Stimulated activated CD8-positive, alpha-beta memory T cell treated with anti-CD3 and anti-CD28 coated beads, Interleukin-15, amount 100 ng/mL, for 24 hours (primary cell): ENCODE results near the gene PPP6R3.
"Not testable (repeated sequence)": the region's sequence is repeated elsewhere in the genome, so short reads cannot be mapped to it uniquely, and the experiment has no call there.

Experiments used
- DNase-seq: peaks from one replicate; pipeline ENCODE4 v3.0.0-alpha.2; 2020; ENCODE audit warnings: low read depth

Gene PPP6R3

GRCh38 chr11:68527585-68527984, 67.0 kb downstream of the PPP6R3 start:
- no peak for DNase-seq

GRCh38 chr11:68528630-68529029, 68.1 kb downstream of the PPP6R3 start:
- no peak for DNase-seq

- no peak for DNase-seq
Observed at GRCh38 chr11:68531129-68531693, 70.7 kb downstream of the PPP6R3 start.

- DNase-seq, result no peak
Observed at GRCh38 chr11:68532727-68533369, 72.3 kb downstream of the PPP6R3 start.

- DNase-seq, result no peak
Observed at GRCh38 chr11:68533945-68534344, 73.4 kb downstream of the PPP6R3 start.

GRCh38 chr11:68535098-68535497, 74.5 kb downstream of the PPP6R3 start:
- DNase-seq, result no peak

- DNase-seq, result no peak
Observed at GRCh38 chr11:68536706-68537105, 76.2 kb downstream of the PPP6R3 start.

GRCh38 chr11:68538025-68538424, 77.5 kb downstream of the PPP6R3 start:
- no peak for DNase-seq

- DNase-seq, result no peak
Observed at GRCh38 chr11:68539395-68539794, 78.8 kb downstream of the PPP6R3 start.

GRCh38 chr11:68540504-68540903, 80.0 kb downstream of the PPP6R3 start:
- DNase-seq, result not testable (repeated sequence)

- no peak for DNase-seq
Observed at GRCh38 chr11:68541116-68541515, 80.6 kb downstream of the PPP6R3 start.

GRCh38 chr11:68541991-68542390, 81.4 kb downstream of the PPP6R3 start:
- DNase-seq, result no peak

GRCh38 chr11:68542617-68543016, 82.1 kb downstream of the PPP6R3 start:
- no peak for DNase-seq

GRCh38 chr11:68543594-68543993, 83.0 kb downstream of the PPP6R3 start:
- no peak for DNase-seq

GRCh38 chr11:68545347-68545746, 84.8 kb downstream of the PPP6R3 start:
- DNase-seq, result no peak

GRCh38 chr11:68545796-68546195, 85.2 kb downstream of the PPP6R3 start:
- no peak for DNase-seq

GRCh38 chr11:68546555-68546954, 86.0 kb downstream of the PPP6R3 start:
- DNase-seq, result no peak

GRCh38 chr11:68549789-68550484, 89.4 kb downstream of the PPP6R3 start:
- DNase-seq, result no peak

- DNase-seq, result no peak
Observed at GRCh38 chr11:68550485-68550817, 89.9 kb downstream of the PPP6R3 start.

GRCh38 chr11:68551223-68551622, 90.7 kb downstream of the PPP6R3 start:
- DNase-seq, result no peak

GRCh38 chr11:68551777-68552176, 91.2 kb downstream of the PPP6R3 start:
- no peak for DNase-seq

- DNase-seq, result no peak
Observed at GRCh38 chr11:68552542-68552941, 92.0 kb downstream of the PPP6R3 start.

GRCh38 chr11:68560216-68560615, 99.7 kb downstream of the PPP6R3 start:
- no peak for DNase-seq

- DNase-seq, result no peak
Observed at GRCh38 chr11:68563454-68563853, 102.9 kb downstream of the PPP6R3 start.
